HG03039 (cell line): ENCODE results near the gene MOSPD3.
"Not testable (repeated sequence)": the region's sequence is repeated elsewhere in the genome, so short reads cannot be mapped to it uniquely, and the experiment has no call there.

Source experiments
- ATAC-seq: cut with Tn5 transposase; IDR thresholded peaks from one replicate; pipeline ENCODE4 v1.9.1; 2021; ENCODE audit warnings: mild to moderate bottlenecking, moderate library complexity; ENCODE audit not compliant: unreplicated experiment

Gene MOSPD3

DNA sequence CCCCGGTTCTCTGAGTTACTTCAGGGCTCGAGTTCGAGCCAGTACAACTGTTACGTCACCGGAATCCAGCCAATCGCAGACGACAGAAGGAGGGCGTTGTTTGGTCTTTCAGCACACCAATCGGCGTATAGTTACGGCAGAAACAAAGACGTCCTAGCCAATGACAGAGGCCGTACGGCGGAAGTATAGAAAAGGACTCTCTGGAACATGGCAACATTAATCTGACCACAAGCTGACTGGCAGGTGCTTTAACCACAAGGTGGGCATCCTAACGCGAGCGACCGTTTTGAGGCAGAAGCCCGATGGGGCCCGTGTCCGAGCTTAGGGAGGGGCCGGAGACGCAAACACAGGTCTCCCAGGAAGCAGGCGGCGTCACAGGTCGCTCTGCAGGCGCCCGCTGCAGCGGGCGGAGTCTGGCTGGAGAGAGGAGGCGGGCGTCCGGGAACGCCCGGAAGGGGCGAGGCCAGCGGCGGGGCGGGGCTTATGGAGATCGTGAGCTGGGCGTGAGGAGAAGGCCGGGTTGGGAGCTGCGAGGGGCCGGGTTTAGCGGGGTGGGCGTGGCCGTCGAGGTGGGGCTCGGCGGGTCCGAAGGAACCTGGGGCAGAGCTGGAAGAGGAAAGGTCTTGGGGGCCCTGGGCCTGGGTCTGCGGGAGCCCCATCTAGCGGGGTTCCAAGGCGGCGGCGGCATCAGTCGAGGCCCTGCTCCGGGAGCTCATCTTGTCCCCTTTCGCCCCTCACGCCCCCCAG, at the start of gene MOSPD3:
MOSPD3 (plus strand) TSS at position 558 of the 747 bp plus-strand sequence. CDS start 252 bp downstream, outside the sequence.
- ATAC-seq = peak; percentile 89

DNA sequence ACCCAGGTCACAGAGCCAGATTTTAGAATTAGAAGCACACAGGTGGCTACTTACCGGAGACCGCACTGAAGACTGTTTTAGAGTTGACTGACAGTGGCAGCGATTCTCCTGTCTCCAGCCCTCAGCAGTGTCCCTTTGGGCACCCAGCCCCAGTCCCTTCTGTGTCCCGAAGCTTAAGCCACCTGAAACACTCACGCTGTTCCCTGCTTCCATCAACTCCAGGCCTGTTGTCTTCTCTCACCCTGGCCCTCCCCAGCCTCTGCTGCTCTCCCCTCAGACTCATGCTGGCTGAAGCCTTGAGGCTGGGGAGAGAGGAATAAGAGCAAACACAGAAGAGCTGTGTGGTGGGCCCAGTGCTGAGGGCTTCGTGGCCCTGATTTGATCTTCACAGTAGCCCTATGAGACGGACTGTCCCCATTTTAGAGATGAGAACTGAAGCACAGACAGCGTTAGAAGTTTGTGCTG, 49.2 kb upstream of the MOSPD3 start:
- ATAC-seq = no peak

GRCh38 chr7:100563809-100564400, 48.4 kb upstream of the MOSPD3 start:
- ATAC-seq = no peak

DNA sequence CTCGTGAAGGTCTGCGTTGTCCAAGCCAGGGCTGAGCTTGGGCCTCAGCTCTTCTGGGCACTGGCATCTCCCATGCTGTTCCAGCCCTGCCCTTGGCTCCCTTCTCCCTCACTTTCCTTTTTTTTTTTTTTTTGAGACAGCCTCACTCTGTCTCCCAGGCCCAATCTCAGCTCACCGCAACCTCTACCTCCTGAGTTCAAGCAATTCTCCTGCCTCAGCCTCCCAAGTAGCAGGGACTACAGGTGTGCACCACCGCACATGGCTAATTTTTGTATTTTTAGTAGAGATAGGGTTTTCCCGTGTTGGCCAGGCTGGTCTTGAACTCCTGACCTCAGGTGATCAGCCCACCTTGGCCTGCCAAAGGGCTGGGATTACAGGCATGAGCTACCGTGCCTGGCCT, 47.9 kb upstream of the MOSPD3 start:
- ATAC-seq = not testable (repeated sequence)

- no peak for ATAC-seq
Observed at GRCh38 chr7:100565133-100565571, 47.2 kb upstream of the MOSPD3 start.

DNA sequence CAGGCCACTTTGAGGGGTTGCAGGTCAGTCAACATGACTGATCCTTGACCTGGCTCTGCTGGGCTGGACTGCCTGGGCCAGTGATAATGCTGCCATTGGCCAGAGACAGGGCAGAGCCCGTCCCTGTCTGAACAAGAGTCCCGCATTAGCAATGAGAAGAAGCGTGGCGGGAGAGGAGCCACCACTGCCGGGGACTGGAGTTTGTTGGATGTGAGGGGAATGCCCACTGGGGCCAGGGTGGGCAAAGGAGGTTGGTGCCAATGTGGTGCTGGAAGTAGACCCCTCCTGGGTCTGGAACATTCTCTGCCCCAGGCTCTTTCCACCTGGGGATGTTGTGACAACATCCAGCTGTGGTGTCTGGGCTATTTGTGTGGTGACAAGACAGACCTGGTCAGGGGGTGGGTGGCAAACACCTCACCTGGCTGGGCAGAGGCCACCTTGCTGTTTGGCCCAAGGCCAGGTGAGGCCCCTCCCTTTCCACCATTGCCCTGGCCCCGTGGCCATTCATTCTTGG, 46.3 kb upstream of the MOSPD3 start:
- no peak for ATAC-seq

- ATAC-seq = no peak
Observed at GRCh38 chr7:100567031-100567730, 45.2 kb upstream of the MOSPD3 start.

GRCh38 chr7:100567751-100568175, 44.6 kb upstream of the MOSPD3 start:
- ATAC-seq = no peak

GRCh38 chr7:100568176-100568895, 44.0 kb upstream of the MOSPD3 start:
- no peak for ATAC-seq

- no peak for ATAC-seq
Observed at GRCh38 chr7:100568896-100569844, 43.2 kb upstream of the MOSPD3 start.

GRCh38 chr7:100570954-100571828, 41.1 kb upstream of the MOSPD3 start:
- no peak for ATAC-seq

DNA sequence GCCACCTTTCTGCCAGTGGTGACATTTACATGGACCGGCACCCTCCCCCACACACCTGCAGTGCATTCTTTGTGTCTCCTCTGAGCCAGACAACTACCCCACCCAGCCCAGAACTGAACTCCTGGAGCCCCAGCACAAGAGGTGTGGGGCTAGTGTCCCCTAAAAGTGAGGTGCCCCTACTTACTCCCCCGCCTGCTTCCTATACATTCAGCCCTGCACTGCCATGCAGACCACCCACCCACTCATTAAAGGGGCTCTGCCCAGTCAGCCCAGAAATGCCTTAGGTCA, 40.6 kb upstream of the MOSPD3 start:
- no peak for ATAC-seq

GRCh38 chr7:100572281-100572948, 39.9 kb upstream of the MOSPD3 start:
- ATAC-seq = no peak

DNA sequence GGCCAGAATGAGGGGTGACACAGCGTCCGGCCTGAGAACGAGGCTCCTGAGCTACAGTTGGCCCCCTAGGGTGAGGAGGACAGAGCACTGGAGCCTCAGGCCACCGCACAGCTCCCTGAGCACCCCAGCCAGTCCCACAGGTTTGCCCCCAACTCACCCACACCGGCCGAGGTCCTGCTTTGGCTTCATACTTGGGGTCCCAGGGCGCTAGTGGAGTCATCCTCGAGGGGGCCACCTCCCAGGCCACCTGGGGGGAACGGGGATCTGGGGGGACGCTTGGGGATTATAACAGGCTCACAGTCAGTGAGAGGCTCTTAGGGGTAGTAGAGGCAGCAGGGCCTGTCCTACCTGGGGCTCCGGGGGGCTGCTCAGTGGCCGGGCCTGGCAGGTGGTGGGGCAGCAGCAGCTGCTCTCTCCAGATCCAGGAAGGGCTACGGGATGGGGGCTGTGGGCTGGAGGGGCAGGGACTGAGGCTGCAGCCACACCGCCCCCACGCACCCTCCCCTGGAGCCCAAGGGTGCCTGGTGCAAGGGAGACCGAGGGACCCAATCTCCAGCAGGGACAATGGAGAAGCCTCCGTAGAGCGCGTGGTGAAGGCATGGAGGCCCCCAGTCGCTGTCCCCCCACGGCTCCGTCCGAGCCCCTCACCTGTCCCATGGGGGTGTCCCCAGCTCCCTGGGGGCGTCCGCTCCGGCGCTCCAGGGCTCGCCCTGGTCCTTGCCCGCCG, 39.2 kb upstream of the MOSPD3 start:
- no peak for ATAC-seq

GRCh38 chr7:100573691-100574361, 38.5 kb upstream of the MOSPD3 start, which contains the start of gene SAP25:
TSS of gene SAP25 (minus strand) at chr7:100573900. CDS start at chr7:100573742, 158 bp downstream.
- ATAC-seq = no peak

DNA sequence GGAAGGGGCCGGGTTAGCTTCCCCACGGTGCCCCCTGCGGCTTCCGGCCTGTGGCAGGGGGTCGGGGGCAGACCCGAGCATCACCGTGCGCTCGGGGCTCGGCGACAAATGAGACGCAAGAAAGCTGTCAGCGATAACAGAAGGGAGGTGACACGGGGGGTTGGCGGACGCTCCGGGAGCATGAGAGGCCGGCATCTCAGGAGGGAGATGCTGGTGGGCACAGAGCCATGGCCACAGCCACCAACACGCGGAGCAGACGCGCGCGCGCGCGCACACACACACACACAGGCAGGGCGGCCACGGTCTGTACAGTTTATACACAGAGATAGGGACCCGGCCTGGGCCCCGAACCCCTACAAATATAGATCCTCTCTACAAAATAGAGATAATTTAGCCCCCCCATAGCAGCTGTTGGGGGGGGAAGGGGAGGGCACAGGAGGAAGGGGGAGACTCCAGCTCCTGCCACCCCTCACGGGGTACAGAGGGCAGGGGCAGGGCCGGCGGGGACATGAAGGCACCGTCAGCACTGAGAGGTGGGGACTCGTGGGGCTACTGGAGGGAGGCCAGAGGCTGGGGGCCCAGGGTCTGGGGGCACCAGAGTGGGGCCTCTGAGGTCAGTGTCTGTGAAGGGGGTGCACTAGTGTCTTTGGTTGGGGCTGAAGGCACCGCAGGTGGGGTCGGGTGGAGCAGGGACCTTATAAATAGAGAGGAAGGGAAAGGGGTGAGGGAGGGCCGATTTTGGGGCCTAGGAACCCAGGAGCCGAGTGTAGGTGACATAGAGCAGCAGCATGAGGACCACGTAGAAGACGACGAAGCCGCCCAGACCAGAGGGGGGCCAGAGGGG, 37.8 kb upstream of the MOSPD3 start:
- no peak for ATAC-seq
